HG03175 (cell line): Measurements from ENCODE around the gene RIBC1.
"Not testable (repeated sequence)": the region's sequence is repeated elsewhere in the genome, so short reads cannot be mapped to it uniquely, and the experiment has no call there.

ENCODE experiments used
- ATAC-seq: cut with Tn5 transposase; IDR thresholded peaks from one replicate; pipeline ENCODE4 v1.9.1; 2021; ENCODE audit warnings: mild to moderate bottlenecking, moderate library complexity; ENCODE audit not compliant: unreplicated experiment

The RIBC1 gene

DNA sequence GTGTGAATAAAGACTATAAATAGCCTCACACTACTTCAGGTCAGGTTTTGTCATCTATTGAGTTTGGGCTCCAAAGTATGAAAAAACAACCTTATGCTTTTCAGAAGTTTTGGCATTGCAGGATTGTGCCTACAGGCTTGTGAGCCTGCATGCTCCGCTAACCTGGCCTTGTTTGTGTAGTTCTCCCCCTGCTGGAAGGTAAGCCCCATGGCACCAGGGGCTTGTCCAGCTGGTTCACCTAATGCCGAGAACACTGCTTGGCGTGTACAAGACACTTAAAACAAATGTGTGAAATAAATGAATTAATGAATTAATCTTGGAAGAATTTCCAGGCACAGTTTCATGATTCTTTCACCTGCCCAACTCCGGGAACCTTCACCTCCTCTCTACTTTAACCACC lies 13.3 kb downstream of the RIBC1 start:
- ATAC-seq, result peak; percentile 63

DNA sequence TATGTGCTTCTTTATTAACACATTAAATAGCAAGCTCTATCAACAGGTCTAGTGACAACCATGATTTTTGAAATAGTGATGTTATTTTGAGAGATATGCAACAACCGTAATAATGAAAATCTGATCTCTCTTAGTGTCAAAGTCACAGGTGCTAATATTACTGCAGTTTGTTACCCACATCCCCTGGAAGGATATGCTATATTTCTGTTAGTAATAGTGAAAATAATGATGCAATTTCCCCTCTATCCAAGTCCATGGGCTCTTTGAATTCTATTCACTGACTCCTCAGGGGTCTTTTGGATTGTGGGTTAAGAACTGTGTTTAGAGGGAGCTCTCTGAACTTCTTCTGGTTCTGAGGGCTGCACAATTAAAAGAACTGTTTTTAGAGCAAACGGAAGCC lies 14.5 kb downstream of the RIBC1 start:
- no peak for ATAC-seq

DNA sequence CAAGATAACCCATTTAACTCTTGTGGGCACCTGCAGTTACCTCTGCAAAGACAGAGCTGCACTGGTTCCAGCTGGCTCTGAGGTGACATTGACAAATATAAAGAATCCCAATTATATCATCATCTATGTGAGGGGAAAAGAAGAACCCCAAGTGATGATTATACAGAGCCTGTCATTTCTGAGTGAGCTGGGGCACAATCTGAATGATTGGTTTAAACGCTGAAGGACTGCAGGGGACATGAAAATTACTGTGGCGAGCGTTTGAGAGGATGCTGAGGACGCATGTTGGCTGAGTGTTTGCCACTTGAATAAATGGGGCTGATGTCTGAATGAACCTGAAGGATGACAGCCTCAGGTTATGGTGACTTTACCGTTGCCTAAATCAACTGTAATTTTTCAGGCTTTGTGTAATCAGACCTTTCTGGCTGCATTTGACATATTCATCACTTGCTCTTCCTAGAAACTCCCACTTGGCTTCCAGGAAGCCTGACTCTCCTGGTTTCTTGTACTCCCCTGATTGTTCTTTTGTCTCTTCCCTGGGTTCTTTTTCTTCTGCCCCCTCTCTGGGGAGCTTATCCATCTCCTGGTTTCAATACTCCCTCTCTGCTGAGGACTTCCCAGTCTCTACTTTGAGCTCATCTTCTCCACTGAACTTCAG lies 15.6 kb downstream of the RIBC1 start:
- ATAC-seq, result no peak

DNA sequence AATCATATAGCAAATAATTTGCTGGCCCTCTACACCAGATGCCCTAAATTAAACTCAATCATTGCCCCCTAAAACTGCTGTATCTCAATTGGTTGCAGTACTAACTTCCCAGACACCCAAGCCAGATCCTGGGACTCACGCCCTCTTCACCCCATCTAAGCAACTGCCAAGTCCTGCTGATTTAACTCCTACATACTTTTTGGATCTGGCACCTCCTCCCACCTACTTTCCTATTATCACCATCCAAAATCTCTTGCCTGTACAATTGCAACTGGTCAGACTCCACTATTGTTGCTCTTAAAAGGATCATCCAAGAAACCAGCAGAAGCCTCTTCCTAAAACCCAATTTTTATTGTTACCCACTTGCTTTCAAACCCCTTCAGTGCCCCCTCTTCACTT lies 16.2 kb downstream of the RIBC1 start:
- ATAC-seq, result no peak

DNA sequence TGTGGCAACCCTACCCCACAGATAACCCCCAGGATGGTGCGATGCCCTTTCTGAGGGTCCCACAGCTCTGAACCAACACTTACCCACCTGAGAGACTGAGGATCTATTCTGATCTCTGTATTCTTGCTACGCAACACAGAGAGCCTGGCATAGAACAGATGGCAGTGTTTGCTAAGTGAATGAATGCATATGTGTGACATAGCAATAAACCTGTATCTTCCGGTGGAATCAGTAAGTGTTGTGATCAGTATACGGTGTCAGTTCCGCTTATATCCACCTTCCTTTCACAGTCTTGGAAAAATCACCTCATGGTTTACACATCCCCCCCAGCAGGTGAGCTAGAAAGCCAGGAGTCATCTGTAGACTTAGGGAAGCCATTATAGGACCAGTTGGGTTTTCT lies 17.4 kb downstream of the RIBC1 start:
- no peak for ATAC-seq

DNA sequence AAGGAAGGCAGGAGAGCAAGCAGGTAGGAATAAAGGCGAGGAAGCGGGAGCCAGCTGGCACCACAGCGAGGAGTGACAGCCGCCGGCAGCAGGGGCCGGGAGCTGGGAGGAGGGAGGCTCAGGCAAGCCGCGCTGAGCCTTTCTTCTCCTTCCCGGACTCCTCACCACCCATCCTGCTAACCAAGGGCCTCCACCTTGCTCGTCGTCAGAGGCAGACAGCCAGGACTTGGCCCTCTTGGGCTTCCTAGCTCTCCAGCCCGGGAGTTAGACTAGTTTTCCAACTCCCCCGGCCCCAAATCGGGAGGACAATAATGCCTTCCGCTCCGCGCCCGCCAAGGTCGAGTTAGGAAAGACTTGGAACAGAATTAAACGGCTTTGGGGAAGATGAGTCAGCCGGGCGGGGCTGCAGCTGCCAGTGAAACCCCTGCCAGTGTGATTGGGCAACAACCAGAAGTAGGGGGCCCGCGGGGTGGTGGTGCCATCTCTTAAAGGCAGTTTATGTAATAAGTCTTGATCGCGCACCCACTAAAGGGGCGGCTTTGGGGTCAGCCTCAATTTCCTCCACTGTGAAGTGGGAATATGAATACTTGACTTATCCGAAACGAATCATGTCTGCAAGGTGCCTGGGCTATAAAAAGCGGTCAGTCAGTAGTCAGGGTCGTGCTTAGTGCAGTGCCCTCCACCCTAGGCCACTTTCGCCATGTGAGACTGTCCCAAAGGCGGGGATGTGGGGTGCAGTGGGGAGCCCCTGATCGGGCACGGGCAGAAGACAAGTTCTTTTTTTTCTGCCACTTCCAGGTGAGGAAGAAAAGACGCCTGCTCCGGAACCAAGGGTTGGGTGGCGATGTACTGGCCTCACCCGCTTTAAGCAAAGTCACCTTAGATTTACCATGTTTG lies 18.2 kb downstream of the RIBC1 start:
- ATAC-seq, result no peak

DNA sequence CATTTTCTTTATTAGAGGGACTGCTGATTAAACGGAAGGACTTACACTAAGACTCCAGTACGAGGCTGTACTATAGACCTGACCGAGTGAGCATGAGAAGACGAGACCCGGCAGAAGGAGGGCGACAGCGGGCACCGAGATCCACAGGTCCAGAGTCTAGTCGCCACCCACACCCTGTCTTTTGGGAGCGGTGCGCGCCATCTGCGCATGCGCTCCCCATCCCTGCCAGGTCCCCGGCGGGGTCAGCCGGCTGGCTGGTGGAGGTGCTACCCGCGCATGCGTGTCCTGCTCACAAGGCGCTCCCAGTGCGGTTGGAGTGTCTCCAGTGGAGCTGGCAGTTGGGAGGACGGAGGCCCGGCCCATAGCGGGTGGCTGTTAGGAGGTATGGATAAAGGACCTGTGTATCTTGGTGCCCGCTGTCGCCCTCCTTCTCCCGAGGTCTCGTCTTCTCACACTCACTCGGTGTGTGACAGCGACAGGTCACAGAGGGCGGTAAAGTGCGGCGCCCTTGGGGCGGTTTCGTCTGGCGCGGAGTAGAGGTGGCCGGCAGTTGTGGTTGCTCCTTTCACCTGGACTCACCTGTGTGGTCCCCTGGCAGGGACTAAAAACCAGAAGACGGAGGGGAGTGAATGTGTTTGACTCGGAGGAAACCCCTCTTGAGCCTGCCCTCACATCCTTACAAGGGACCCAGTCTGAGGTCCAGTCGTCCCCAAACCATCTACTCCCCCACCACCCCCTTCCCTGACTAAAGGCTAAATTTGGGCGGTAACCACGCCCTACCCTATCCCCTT lies 19.1 kb downstream of the RIBC1 start:
- ATAC-seq, result peak; percentile 76

DNA sequence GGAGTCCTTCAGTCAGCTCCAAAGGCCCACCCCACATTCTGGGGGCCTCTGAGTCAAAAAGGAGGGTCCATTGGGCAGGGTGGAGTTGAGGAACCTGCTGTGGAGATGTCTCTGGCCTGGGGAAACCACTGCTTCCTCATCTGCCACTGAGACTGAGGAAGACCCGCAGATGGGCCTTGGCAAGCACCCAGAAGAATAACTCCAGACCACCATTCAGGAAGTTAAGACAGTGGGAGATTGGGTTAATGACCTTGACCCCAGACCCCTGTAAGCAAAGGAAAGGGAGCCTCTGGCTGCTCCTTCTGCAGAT lies 19.6 kb downstream of the RIBC1 start:
- no peak for ATAC-seq

DNA sequence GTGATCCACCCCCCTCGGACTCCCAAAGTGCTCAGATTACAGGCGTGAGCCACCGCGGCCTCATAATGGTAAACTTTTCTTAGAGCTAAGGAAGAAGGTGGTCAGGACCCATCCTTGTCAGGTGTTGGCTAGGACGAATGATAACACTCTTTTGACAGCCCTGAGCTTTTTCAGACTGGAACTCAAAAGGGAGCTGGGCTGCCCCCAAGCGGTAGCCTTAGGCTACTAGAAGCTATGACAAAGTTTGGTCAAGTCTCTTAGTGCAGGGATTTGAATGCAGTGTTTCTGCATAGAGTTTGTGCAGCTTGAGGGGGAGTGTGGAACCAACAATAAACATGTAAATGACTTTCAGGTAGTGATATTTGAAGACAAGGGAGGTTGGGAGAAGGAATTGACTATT lies 23.3 kb downstream of the RIBC1 start:
- ATAC-seq, result no peak

DNA sequence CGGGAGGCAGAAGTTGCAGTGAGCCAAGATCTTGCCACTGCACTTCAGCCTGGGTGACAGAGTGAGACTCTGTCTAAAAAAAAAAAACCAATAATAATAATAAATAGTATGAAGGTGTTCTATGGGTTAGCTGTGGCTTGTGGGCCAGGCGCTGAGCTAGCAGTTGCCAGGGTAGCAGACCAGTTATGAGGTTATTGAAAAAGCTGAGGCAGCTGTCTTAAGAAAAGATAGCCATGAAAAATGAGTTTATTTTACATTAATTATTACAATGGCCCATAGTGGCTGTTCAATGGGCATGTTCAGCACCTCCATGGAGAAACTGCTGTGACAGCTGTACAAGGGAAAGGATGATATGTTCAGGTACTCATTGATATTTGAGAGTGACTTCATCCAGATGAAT lies 24.8 kb downstream of the RIBC1 start:
- ATAC-seq, result no peak

DNA sequence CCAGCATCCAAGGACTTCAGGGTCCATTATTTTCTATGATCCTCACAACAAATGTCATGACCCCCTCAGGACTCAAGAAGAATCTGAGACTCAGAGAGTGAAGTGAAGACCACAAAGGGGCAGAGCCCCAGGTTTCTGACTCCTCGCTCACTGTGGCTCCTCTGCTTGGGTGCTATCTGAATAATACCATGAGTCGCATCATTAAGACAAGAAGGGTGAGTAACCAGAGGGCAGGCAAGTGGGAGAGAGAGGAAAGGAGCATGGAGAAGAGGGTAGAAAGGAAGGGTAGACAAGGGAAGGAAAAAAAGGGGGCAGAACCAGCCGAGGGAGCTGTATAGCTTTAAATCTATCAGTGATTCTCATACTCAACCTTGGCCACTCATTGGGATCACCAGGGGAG lies 27.0 kb downstream of the RIBC1 start:
- no peak for ATAC-seq

DNA sequence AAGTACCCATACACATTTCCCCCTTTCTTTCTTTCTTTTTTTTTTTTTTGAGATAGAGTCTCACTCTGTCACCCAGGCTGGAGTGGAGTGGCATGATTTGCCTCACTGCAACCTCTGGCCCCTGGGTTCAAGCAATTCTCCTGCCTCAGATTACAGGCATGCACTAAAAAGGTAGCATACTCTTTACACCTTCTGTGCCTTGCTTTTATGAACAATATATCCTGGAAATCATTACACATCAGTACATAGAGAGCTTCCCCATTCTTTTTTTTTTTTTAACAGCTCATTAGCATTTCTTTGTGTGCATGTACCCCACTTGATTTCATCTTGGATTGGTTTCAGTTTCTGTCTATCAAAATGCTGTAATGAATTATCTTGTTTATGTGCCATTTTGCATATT lies 30.1 kb downstream of the RIBC1 start:
- no peak for ATAC-seq

DNA sequence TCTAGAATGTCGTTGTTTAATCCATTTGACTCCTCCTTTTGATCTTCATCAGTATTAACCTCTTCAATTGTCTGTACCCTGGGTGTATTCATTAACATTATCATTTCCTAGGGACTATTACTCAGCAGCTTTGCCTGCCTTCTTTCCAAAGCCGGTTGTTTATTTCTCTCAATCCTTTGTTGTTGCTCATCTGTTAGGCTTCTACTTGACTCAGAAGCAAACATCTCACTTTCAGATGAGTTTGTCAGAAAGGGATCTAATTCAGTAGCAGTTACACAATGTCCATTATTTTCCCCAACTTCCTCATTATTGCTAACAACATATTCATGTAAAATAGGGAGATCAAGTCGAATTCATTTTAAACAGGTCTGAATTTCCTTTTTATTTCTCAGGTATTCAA lies 33.6 kb downstream of the RIBC1 start:
- ATAC-seq, result no peak

DNA sequence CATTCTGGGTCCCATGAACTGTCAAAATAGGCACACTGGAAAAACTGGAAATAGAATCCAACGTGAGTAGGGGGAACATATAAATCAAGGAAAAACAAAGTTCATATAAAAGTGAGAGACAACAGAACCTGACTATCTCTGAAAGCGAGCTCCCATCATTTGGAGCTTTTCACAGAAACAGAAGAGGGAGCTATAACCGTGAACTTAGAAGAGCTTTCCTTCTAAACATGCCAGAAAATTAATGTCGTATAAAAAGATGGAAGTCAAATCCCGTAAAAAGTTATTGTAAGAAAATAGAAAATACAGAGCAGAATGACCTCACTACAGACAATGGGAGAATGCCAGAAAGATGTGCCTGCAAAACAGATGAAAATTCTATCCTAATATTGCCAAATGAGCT lies 35.4 kb downstream of the RIBC1 start:
- ATAC-seq, result no peak

DNA sequence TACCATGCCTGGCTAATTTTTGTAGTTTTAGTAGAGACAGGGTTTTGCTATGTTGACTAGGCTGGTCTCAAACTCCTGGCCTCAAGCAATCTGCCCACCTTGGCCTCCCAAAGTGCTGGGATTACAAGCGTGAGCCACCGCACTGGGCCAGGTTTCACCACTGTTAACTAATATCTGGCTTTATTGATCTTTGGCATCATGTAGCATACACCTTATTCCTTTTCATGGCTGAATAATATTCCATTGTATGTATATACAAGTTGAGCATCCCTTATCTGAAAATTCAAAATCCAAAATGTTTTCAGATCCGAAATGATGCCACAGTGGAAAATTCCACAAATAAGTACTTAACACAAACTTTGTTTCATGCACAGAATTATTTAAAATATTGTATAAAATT lies 46.0 kb downstream of the RIBC1 start:
- ATAC-seq, result not testable (repeated sequence)

DNA sequence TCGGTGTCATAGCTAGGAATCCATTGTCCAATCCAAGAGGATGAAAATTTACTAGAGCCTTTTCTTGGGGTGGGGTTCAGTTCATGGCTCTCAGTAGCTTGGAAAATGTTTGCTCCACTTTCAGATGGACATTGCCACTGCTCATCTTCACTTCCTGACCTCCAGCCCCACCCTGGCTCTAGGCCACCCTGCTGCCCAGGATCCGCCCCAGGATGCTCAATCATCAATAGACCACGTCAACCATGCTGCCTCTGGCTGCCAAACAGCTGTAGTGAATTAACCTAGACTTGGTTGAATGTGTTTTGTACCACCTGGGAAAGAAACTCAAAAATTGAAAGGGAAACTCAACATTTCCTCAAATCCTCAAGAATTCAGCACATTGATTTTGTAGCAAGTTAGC lies 48.7 kb downstream of the RIBC1 start:
- no peak for ATAC-seq

DNA sequence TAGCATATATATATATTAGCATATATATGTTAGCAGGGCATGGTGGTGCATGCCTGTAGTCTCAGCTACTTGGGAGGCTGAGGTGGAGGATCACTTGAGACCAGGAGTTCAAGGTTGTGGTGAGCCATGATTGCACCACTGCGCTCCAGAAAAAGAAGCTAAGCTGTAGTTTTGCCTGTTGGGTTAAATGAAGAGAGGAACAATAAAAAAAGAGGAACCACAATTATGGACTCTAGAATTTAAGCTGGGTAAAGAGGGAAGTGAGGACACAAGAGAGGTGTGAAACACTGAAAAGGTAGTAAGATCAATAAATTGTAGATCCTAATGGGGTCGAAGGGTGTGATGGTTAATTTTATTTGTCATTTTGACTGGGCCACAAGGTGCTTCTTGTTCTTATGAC lies 52.0 kb downstream of the RIBC1 start:
- no peak for ATAC-seq

DNA sequence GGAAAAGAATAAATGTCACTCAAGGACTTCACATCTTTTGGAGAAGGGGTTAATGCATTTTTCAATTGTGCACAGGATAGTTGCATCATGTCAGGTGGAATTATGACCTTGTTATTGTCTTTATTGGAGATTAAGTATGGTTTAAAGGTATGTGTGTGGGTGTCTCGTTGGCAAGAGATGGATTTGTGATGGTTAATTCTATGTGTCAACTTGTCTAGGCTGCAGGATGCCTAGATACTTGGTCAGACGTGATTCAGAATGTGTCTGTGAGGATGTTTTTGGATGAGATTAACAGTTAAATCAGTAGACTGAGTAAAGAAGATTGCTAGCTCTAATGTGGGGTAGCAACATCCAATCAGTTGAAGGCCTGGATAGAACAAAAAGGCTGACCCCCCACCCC lies 53.7 kb downstream of the RIBC1 start:
- ATAC-seq, result no peak

DNA sequence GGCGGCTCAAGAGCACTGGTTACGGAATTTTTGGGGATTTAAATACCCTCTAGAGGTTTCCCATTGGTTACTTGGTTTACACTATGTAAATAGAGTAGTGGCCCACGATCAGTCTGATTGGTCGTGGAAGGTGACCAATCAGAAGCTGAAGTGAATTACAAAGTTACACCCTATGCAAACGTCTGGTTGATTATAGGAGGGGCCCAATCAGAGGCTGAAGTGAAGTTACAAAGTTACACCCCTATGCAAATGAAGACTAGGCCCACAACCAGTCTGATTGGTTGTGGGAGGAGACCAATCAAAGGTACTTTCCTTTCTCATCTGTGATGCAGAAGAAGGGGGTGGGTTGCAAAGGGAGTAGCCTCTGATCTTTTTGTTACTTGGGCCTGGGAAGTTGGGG lies 56.6 kb downstream of the RIBC1 start:
- no peak for ATAC-seq
